Left ventricle myocardium superior (tissue), 1 donor: ENCODE measurements around the gene HLA-B. TPM values are rescaled to one million over a fixed set of nuclear protein-coding genes. Genes with fewer than 3 reads are reported as not detected.

Experiments used
- ATAC-seq: fragments of 200-7000 bp; cut with Tn5 transposase; one replicate; pipeline ENCODE4 v1.9.1; 2020; ENCODE audit warnings: mild to moderate bottlenecking, moderate library complexity
- DNase-seq: peaks from one replicate; pipeline ENCODE4 v3.0.0-alpha.2; 2020
- intact Hi-C: fragments of 100-400 bp; cut with micrococcal nuclease; formaldehyde crosslinking; loops from one replicate; pipeline ENCODE4 v1.11.0; 2022
- total RNA-seq: library from RNA; stranded (reverse); fragmentation: NEBNext Ultra II Directional; extraction: Animal tissue kit (Norgen Biotek cat#: 25700); gene quantifications from one replicate; pipeline ENCODE4 v1.2.1, GENCODE V29; 2021
- donor health status: DM: no; HTN: yes; CAD: no; lungs with severe emphysema.

Gene HLA-B
- total RNA-seq, 1 donor from 2014 or later = 431 TPM

GRCh38 chr6:31357886-31358285, 907 bp upstream of the HLA-B start:
- intact Hi-C loops = no loop called here
- ATAC-seq = no peak
- no peak for DNase-seq

DNA sequence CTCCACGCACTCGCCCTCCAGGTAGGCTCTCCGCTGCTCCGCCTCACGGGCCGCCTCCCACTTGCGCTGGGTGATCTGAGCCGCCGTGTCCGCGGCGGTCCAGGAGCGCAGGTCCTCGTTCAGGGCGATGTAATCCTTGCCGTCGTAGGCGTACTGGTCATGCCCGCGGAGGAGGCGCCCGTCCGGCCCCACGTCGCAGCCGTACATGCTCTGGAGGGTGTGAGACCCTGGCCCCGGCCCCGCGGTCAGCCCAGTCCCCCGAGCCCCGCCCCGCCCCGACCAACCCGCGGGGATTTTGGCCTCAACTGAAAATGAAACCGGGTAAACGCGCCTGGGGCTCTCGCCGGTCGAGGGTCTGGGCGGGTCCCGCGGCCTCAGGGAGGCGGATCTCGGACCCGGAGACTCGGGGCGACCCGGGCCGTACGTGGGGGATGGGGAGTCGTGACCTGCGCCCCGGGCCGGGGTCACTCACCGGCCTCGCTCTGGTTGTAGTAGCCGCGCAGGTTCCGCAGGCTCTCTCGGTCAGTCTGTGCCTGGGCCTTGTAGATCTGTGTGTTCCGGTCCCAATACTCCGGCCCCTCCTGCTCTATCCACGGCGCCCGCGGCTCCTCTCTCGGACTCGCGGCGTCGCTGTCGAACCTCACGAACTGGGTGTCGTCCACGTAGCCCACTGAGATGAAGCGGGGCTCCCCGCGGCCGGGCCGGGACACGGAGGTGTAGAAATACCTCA, 598 bp downstream of the HLA-B start:
- DNase-seq (peak; percentile 49), ATAC-seq (peak; percentile 69)
- intact Hi-C loops = no loop called here

GRCh38 chr6:31355583-31355948, 1.4 kb downstream of the HLA-B start:
- intact Hi-C loops = no loop called here
- ATAC-seq (no peak), DNase-seq (no peak)

DNA sequence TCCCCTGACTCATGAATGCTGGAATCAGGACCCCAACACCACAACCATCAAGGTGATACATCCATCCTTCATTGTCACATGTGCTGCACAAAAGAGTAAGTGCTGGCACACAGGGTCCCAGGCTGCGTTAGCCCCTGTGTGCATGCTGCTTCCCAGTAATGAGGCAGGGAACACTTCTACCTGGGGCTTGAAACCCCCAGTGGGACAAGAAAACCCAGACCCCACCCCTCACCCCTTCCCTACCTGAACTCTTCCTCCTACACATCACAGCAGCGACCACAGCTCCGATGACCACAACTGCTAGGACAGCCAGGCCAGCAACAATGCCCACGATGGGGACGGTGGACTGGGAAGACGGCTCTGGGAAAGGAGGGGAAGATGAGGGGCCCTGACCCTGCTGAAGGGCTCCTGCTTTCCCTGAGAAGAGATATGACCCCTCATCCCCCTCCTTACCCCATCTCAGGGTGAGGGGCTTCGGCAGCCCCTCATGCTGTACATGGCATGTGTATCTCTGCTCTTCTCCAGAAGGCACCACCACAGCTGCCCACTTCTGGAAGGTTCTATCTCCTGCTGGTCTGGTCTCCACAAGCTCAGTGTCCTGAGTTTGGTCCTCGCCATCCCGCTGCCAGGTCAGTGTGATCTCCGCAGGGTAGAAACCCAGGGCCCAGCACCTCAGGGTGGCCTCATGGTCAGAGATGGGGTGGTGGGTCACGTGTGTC, 2.0 kb downstream of the HLA-B start:
- intact Hi-C loops = no loop called here
- no peak for DNase-seq
- no peak for ATAC-seq

- intact Hi-C loops = no loop called here
- DNase-seq (no peak), ATAC-seq (no peak)
Measured at GRCh38 chr6:31354158-31354863, 2.7 kb downstream of the HLA-B start.

DNA sequence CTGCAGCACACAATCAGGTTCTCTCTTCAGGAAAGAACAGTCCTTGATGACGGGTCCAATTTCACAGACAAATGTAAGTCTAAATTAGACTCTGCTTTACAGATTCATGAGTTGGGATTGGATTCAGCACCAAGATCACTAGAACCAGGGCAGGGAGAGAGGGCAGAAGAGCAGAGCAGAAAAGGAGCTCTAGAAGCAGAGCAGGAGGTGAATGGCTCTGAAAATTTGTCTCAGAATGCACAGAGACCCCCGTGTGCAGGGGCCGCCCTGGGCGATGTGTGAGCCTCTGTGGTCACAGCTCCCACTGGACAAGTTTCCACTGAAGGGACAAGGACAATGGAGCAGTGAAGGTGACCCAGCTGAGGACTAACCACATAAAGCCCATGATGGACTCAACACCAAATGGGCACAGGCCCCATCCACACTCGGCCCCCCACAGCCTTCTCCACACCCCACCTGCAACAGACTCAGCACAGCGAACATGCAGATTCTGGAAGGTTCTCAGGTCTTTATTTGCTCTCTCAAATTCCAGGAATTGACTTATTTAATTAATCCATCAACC, 3.5 kb downstream of the HLA-B start:
- ATAC-seq = no peak
- intact Hi-C loops = no loop called here

DNA sequence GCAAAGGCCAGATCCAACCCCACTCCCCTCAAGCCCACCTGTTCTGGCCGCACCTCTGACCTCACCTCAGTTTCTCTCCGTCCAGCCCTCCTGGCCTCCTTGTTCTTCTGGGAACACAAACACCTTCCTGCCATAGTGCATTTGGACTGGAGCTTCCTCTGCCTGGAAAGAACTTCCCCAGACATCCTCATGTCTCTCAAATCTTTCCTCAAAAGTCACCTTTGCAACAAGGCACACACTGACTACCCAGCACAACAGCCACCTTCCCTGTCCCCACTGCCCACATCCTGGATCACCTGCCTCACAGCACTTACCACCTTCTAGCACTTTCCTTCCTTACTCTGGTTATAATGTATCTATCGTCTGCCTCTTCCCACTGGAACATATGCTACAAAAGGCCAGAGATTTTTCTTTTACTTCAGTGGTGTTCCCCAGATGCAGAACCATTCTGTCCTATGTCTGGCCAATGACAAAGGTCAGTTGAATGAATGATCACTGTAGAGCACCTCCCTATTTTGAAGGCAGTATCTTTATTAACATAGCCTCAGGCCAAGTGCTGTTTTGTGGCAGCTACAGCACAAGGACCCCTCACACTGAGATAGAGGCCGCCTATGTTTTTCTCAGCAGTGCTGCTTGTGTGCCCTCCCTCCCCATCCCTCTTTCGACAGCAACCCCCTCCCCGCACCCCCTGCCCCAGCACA, 4.1 kb downstream of the HLA-B start:
- ATAC-seq (no peak), DNase-seq (no peak)
- intact Hi-C loops = no loop called here

More for the DNA sequence above, 3.5 kb downstream of the HLA-B start:
- DNase-seq = no peak

DNA sequence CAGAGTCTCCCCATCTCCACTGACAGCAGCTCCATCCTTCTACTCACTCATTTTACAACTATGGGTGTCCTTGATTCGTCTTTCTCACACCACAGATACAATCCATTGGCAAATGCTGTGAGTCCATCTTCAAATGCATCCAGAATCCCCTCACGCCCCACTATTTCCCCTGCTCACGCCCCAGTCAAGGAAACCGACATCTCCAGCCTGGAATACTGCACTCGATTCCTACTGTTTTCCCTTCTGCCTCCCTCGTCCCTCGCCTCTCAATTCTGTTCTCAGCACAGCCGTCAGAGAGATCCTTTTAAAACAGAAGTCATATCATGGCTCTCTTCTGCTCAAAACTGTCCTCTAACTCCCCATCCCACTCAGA, 4.7 kb downstream of the HLA-B start:
- ATAC-seq = no peak
- intact Hi-C loops = no loop called here

GRCh38 chr6:31351401-31352309, 5.3 kb downstream of the HLA-B start:
- DNase-seq = no peak
- intact Hi-C loops = no loop called here
- no peak for ATAC-seq

More for the DNA sequence above, 4.7 kb downstream of the HLA-B start:
- no peak for DNase-seq

GRCh38 chr6:31351033-31351380, 6.0 kb downstream of the HLA-B start:
- no peak for DNase-seq
- ATAC-seq = no peak
- intact Hi-C loops = no loop called here

- DNase-seq (no peak), ATAC-seq (no peak)
- intact Hi-C loops = no loop called here
Measured at GRCh38 chr6:31350196-31351032, 6.6 kb downstream of the HLA-B start.

GRCh38 chr6:31349301-31349700, 7.7 kb downstream of the HLA-B start:
- ATAC-seq (no peak), DNase-seq (no peak)
- intact Hi-C loops = no loop called here

GRCh38 chr6:31345026-31345730, 11.8 kb downstream of the HLA-B start:
- no peak for DNase-seq
- intact Hi-C loops = no loop called here
- ATAC-seq = no peak

DNA sequence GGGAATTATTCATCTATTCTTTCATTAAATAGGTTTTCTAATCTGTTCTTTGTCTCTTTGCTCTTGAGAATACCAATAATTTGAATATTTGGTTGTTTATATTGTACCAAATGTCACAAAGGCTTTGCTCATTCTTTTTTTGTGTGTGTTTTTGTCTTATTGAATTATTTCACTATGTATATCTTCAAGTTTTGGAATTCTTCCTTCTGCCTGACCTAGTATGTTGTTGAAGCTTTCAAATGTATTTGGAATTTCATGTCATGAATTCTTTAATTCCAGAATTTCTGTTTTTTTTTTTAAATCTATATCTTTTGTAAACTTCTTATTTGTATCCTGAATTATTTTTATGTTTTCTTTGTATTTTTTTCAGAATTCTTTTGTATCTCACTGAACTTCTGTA, 16.8 kb downstream of the HLA-B start:
- DNase-seq = no peak
- no peak for ATAC-seq
- intact Hi-C loops = no loop called here

- no peak for ATAC-seq
- intact Hi-C loops = no loop called here
- no peak for DNase-seq
Measured at GRCh38 chr6:31339210-31339609, 17.8 kb downstream of the HLA-B start.

DNA sequence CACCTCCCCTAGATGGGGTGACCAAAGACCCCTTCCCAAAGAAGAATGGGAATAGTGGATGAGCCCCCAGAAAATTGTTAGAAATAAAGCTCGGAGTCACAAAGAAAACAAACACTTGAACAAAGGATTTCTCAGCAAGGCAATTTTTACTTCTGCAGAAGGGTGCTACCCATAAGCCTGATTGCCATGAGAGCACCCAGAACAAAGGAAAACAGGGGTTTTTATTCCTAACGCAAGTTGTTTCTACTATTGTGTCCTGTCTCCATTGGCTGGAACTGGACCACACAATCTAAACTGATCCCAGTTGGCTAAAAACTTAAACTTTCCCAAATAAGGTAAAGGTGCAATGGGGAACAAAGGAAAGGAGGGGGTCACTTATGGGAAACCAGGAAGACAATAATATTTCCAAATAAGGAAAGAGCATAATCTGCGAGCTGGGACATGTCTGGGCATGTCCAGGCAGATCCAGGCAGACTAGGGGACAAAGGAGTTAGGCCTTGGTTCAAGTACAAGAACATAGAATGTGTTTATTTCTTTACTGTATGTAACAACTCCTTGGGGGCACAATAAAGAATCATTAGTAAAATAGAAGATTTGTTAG, 20.0 kb downstream of the HLA-B start:
- no peak for ATAC-seq
- intact Hi-C loops = no loop called here
- no peak for DNase-seq
